SK-N-MC (cell line): ENCODE measurements around the gene TBL1XR1.

Experiments used
- EZH2 ChIP-seq: fragments of 200-600 bp; sonication (generic); IDR thresholded peaks from one replicate; pipeline ENCODE4 v1.6.1; 2017; ENCODE audit warnings: antibody characterized with exemption
- POLR2AphosphoS5 ChIP-seq: IDR thresholded peaks from 2 replicates; pipeline ENCODE4 v1.6.1; 2012; ENCODE audit warnings: mild to moderate bottlenecking, low read depth, low read length, borderline replicate concordance

DNA sequence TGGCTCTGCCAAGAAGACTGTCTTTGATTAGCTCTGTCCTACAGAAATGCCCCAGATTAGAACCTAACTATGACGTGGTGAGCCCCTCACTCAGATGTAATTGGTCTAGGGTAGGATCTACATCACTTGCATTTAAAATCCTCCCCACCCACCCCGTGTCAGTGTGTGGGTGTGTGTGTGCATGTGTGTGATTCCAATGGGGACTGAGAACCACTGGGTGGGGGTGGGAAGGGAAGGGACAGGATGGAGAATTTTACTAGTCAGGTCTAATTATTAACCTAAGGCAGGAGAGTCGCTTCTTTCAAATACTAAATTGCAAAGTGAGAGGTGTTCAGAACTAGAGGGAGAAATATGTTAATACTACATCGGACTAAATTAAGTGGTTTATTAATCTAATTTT is 91.7 kb downstream of the TBL1XR1 start:
- TF ChIP-seq EZH2, result no peak
- TF ChIP-seq POLR2AphosphoS5, result no peak
